Smooth muscle cell (in vitro differentiated cells): ENCODE measurements around the gene FNDC3A. TPM values are rescaled to one million over a fixed set of nuclear protein-coding genes. Genes with fewer than 3 reads are reported as not detected.
"Not testable (repeated sequence)": the region's sequence is repeated elsewhere in the genome, so short reads cannot be mapped to it uniquely, and the experiment has no call there.

Source experiments
- DNase-seq: peaks from one replicate; lab custom pipeline; 2025; ENCODE audit not compliant: unreplicated experiment; lab: John Stamatoyannopoulos, UW
- H2AFZ ChIP-seq: fragments of 200-600 bp; sonication (generic); 2 replicates; pipeline ENCODE4 v1.6.0; 2016; ENCODE audit warnings: antibody characterized with exemption, low read depth, mild to moderate bottlenecking
- H3F3A ChIP-seq: fragments of 200-600 bp; sonication (generic); 2 replicates; pipeline ENCODE4 v1.6.0; 2017; ENCODE audit warnings: antibody characterized with exemption, low read depth
- H3K27ac ChIP-seq: fragments of 200-600 bp; sonication (generic); 2 replicates; pipeline ENCODE4 v1.5.1; 2016; ENCODE audit warnings: low read depth, mild to moderate bottlenecking
- H3K27me3 ChIP-seq: fragments of 200-600 bp; sonication (generic); 2 replicates; pipeline ENCODE4 v1.6.1; 2016; ENCODE audit warnings: low read depth, mild to moderate bottlenecking
- H3K36me3 ChIP-seq: fragments of 200-600 bp; sonication (generic); 2 replicates; pipeline ENCODE4 v1.5.1; 2016; ENCODE audit warnings: low read depth
- H3K4me1 ChIP-seq: fragments of 200-600 bp; sonication (generic); 2 replicates; pipeline ENCODE4 v1.5.1; 2016; ENCODE audit warnings: low read depth
- H3K4me2 ChIP-seq: fragments of 200-600 bp; sonication (generic); 2 replicates; pipeline ENCODE4 v1.6.0; 2016; ENCODE audit warnings: mild to moderate bottlenecking
- H3K4me3 ChIP-seq: fragments of 200-600 bp; sonication (generic); 2 replicates; pipeline ENCODE4 v1.5.1; 2016; ENCODE audit warnings: mild to moderate bottlenecking
- H3K79me2 ChIP-seq: fragments of 200-600 bp; sonication (generic); 2 replicates; pipeline ENCODE4 v1.6.0; 2016; ENCODE audit warnings: low read depth, mild to moderate bottlenecking
- H3K9ac ChIP-seq: fragments of 200-600 bp; sonication (generic); 2 replicates; pipeline ENCODE4 v1.6.0; 2016; ENCODE audit warnings: low read depth
- H3K9me3 ChIP-seq: fragments of 200-600 bp; sonication (generic); replicated peaks from 2 replicates; pipeline ENCODE4 v1.5.1; 2016; ENCODE audit warnings: low read depth
- H4K20me1 ChIP-seq: fragments of 200-600 bp; sonication (generic); 2 replicates; pipeline ENCODE4 v1.6.0; 2016; ENCODE audit warnings: low read depth
- WGBS: methylation state at CpG from one replicate; pipeline ENCODE4 v1.1.7; 2016; ENCODE audit warnings: low lambda C conversion rate; 5-methylcytosine and 5-hydroxymethylcytosine counted together
- polyA plus RNA-seq: library from polyadenylated mRNA; unstranded; fragments of >200 nt; fragmentation: Nextera tagmentation; extraction: Ambion mirVana; gene quantifications from 2 replicates; pipeline ENCODE4 v1.2.1, GENCODE V29; 2016
- total RNA-seq: library from RNA; depleted of rRNA; stranded (reverse); fragments of >200 nt; gene quantifications from 2 replicates; pipeline ENCODE4 v1.2.3, GENCODE V29; 2014
- TF ChIP-seq, protein P1 (sequence below): fragments of 200-600 bp; sonication (generic); IDR thresholded peaks from 2 replicates; pipeline ENCODE4 v1.5.1; 2017; ENCODE audit warnings: borderline replicate concordance, mild to moderate bottlenecking, antibody characterized with exemption; ENCODE audit not compliant: insufficient read depth, poor library complexity, severe bottlenecking

FNDC3A gene
- total and polyA plus RNA-seq, 2 experiments from 2014 or later = 22.0 to 104 TPM

DNA sequence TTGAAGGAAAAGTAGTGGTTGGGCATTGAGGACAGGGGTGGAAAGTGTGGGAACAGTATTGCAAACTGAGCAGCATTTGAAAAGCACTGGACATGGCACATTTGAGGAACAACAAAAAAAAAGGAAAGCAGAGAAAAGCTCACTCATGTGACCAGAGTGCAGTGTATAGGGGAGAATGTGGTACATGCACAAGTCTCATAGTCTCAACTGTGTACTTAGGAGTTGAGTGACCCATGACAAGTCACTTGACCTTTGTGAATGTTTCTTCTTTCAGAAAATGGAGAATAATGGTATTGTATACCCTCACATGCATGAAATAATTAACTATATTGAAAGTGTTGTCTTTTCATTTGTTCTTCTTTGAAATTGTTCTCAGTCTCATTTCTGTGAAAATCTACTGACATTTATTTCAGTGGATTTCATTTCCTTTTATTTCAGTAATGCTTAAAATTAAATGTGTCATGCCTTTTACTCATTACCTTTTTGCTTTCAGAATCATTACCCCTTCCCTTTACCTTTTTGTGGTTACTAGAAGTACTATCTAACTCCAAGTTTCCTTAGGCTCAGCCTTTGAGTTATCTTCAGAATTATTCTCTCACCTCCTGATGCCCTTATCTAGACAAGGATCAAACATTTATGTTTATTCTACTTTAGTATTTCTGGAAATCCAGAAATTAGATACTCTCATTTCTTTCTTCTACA, 165.3 kb downstream of the FNDC3A start:
- TF ChIP-seq, protein P1, sequence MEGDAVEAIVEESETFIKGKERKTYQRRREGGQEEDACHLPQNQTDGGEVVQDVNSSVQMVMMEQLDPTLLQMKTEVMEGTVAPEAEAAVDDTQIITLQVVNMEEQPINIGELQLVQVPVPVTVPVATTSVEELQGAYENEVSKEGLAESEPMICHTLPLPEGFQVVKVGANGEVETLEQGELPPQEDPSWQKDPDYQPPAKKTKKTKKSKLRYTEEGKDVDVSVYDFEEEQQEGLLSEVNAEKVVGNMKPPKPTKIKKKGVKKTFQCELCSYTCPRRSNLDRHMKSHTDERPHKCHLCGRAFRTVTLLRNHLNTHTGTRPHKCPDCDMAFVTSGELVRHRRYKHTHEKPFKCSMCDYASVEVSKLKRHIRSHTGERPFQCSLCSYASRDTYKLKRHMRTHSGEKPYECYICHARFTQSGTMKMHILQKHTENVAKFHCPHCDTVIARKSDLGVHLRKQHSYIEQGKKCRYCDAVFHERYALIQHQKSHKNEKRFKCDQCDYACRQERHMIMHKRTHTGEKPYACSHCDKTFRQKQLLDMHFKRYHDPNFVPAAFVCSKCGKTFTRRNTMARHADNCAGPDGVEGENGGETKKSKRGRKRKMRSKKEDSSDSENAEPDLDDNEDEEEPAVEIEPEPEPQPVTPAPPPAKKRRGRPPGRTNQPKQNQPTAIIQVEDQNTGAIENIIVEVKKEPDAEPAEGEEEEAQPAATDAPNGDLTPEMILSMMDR = no peak
- no peak overlapping the region for H3K4me3 ChIP-seq
- H4K20me1 ChIP-seq = no peaks in the 10 kb centered on the region
- peaks cover 3% of the 10 kb centered on the region for H3K9me3 ChIP-seq
- no peak overlapping the region for H3K27ac ChIP-seq
- H2AFZ ChIP-seq = no peak overlapping the region
- no peaks in the 10 kb centered on the region for H3F3A ChIP-seq
- H3K9ac ChIP-seq = no peak overlapping the region
- H3K27me3 ChIP-seq = no peaks in the 10 kb centered on the region
- H3K36me3 ChIP-seq = peaks cover 42% of the 10 kb centered on the region
- no peaks in the 10 kb centered on the region for H3K79me2 ChIP-seq
- H3K4me1 ChIP-seq = no peaks in the 10 kb centered on the region
- no peak overlapping the region for H3K4me2 ChIP-seq
- no peak for DNase-seq

DNA sequence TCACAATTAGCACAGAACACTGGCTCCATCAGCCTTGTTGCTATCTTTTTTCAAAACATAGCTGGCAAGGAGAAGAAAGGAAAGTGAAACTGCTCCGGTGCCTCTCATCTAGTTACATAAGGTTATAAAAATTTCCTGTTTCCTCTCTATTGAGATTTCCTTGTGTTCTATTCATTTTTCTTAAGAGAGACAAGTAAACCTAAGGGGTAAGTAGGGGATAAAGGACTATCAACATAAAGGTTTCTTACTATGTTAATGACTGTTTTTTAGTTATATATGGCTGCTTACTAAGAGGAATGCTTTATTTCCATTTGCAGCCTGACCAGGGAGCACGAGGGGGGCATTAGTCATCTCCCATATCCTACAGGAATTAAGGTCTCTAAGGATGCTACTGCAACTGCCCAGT, 171.2 kb downstream of the FNDC3A start:
- Histone ChIP-seq H3K4me1 (no peaks in the 10 kb centered on the region), H3K36me3 (peaks cover 50% of the 10 kb centered on the region), H2AFZ (no peak overlapping the region), H3F3A (no peaks in the 10 kb centered on the region), H3K9me3 (peaks cover 27% of the 10 kb centered on the region), H4K20me1 (no peaks in the 10 kb centered on the region), H3K27ac (no peak overlapping the region), H3K27me3 (no peaks in the 10 kb centered on the region), H3K79me2 (peaks cover 6% of the 10 kb centered on the region), H3K9ac (no peak overlapping the region), H3K4me2 (no peak overlapping the region), H3K4me3 (no peak overlapping the region)
- 83% methylated on average over 2 of the region's 2 CpGs for WGBS
- TF ChIP-seq, protein P1 = no peak
- no peak for DNase-seq

DNA sequence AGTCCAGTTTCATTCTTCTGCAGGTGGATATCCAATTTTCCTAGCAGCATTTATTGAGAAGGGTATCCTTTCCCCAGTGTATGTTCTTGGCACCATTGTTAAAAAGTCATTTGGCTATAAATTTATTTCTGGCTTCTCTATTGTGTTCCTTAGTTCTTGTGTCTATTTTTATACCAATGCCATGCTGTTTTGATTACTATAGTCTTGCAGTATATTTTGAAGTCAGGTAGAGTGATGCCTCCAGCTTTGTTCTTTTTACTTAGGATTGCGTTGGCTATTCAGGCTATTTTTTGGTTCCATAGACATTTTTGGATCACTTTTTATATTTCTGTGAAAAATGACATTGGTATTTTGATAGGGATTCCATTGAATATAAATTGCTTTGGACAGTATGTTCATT, 172.7 kb downstream of the FNDC3A start:
- Histone ChIP-seq H3F3A (no peaks in the 10 kb centered on the region), H4K20me1 (no peaks in the 10 kb centered on the region), H3K9ac (no peak overlapping the region), H2AFZ (no peak overlapping the region), H3K9me3 (peaks cover 27% of the 10 kb centered on the region), H3K4me2 (no peak overlapping the region), H3K79me2 (peaks cover 6% of the 10 kb centered on the region), H3K27ac (no peak overlapping the region), H3K4me3 (no peak overlapping the region), H3K4me1 (no peaks in the 10 kb centered on the region), H3K27me3 (no peaks in the 10 kb centered on the region), H3K36me3 (peaks cover 50% of the 10 kb centered on the region)
- TF ChIP-seq, protein P1 = no peak
- DNase-seq = no peak
- WGBS = 97% methylated on average over 1 of the region's 1 CpG

DNA sequence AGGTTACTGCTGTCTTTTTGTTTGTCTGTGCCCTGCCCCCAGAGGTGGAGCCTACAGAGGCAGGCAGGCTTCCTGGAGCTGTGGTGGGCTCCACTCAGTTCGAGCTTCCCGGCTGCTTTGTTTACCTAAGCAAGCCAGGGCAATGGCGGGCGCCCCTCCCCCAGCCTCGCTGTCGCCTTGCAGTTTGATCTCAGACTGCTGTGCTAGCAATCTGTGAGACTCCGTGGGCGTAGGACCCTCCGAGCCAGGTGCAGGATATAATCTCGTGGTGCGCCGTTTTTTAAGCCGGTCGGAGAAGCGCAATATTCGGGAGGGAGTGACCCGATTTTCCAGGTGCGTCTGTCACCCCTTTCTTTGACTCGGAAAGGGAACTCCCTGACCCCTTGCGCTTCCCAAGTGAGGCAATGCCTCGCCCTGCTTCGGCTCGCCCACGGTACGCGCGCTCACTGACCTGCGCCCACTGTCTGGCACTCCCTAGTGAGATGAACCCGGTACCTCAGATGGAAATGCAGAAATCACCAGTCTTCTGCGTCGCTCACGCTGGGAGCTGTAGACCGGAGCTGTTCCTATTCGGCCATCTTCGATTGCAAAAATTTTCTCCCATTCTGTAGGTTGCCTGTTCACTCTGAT, 182.4 kb downstream of the FNDC3A start:
- H3K9ac ChIP-seq, H3F3A ChIP-seq, H3K27me3 ChIP-seq, H3K36me3 ChIP-seq, H2AFZ ChIP-seq, H3K4me3 ChIP-seq, DNase-seq, H3K4me1 ChIP-seq, H3K9me3 ChIP-seq, H3K4me2 ChIP-seq, H3K27ac ChIP-seq, H3K79me2 ChIP-seq, H4K20me1 ChIP-seq: not testable (repeated sequence)
- 72% methylated on average over 35 of the region's 35 CpGs for WGBS

DNA sequence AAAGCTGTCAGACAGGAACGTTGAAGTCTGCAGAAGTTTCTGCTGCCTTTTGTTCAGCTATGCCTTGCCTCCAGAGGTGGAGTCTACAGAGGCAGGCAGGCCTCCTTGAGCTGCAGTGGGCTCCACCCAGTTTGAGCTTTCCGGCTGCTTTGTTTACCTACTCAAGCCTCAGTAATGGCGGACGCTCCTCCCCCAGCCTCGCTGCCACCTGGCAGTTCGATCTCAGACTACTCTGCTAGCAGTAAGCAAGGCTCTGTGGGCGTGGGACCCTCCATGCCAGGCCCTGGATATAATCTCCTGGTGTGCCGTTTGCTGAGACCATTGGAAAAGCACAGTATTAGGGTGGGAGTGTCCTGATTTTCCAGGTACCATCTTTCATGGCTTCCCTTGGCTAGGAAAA, 187.4 kb downstream of the FNDC3A start:
- H2AFZ ChIP-seq, H3K27me3 ChIP-seq, H3F3A ChIP-seq, H3K4me3 ChIP-seq, H3K9ac ChIP-seq, H3K27ac ChIP-seq, DNase-seq, H3K4me1 ChIP-seq, H3K4me2 ChIP-seq, H3K9me3 ChIP-seq: not testable (repeated sequence)
- Histone ChIP-seq H3K79me2 (peaks cover 17% of the 10 kb centered on the region), H4K20me1 (peaks cover 11% of the 10 kb centered on the region), H3K36me3 (peaks cover 20% of the 10 kb centered on the region)
- WGBS = 95% methylated on average over 8 of the region's 8 CpGs
